Endothelial cell (in vitro differentiated cells): ENCODE measurements around the gene MAPK7. TPM values are rescaled to one million over a fixed set of nuclear protein-coding genes. Genes with fewer than 3 reads are reported as not detected.

ENCODE experiments used
- DNase-seq: peaks from one replicate; pipeline ENCODE4 v3.0.0; 2021; ENCODE audit warnings: low spot score
- H3K27ac Mint-ChIP-seq: one replicate; pipeline ENCODE4 v1.8.0; 2021; ENCODE audit warnings: mixed read lengths, inconsistent platforms; ENCODE audit not compliant: unreplicated experiment
- H3K27me3 Mint-ChIP-seq: one replicate; pipeline ENCODE4 v1.8.0; 2021; ENCODE audit warnings: mild to moderate bottlenecking, moderate library complexity, mixed read lengths, inconsistent platforms; ENCODE audit not compliant: unreplicated experiment
- H3K36me3 Mint-ChIP-seq: one replicate; pipeline ENCODE4 v1.8.0; 2021; ENCODE audit warnings: mild to moderate bottlenecking, low read depth, mixed read lengths, inconsistent platforms; ENCODE audit not compliant: unreplicated experiment
- H3K4me1 Mint-ChIP-seq: one replicate; pipeline ENCODE4 v1.8.0; 2021; ENCODE audit warnings: mild to moderate bottlenecking, mixed read lengths, inconsistent platforms; ENCODE audit not compliant: unreplicated experiment
- H3K4me3 Mint-ChIP-seq: one replicate; pipeline ENCODE4 v1.8.0; 2021; ENCODE audit warnings: mild to moderate bottlenecking, mixed read lengths, inconsistent platforms; ENCODE audit not compliant: unreplicated experiment
- H3K9me3 Mint-ChIP-seq: one replicate; pipeline ENCODE4 v1.8.0; 2021; ENCODE audit warnings: mixed read lengths, inconsistent platforms; ENCODE audit not compliant: unreplicated experiment
- CTCF ChIP-seq: fragments of 200-600 bp; sonication (generic); IDR thresholded peaks from one replicate; pipeline ENCODE4 v1.5.0; 2021; ENCODE audit warnings: antibody characterized with exemption; ENCODE audit not compliant: unreplicated experiment
- total RNA-seq: library from RNA; stranded (reverse); fragmentation: NEBNext Ultra II Directional; extraction: Animal tissue kit (Norgen Biotek cat#: 25700); gene quantifications from one replicate; pipeline ENCODE4 v1.2.1, GENCODE V29; 2021; ENCODE audit not compliant: unreplicated experiment

MAPK7 gene
- total RNA-seq, 1 donor from 2014 or later = 48.5 TPM

- no peak for TF ChIP-seq CTCF
- Mint-ChIP-seq H3K27me3 (peaks cover 17% of the 10 kb centered on the region), H3K4me3 (no peak overlapping the region), H3K9me3 (no peaks in the 10 kb centered on the region), H3K36me3 (no peaks in the 10 kb centered on the region), H3K27ac (no peak overlapping the region), H3K4me1 (peaks cover 20% of the 10 kb centered on the region)
- DNase-seq = no peak
Measured at GRCh38 chr17:19365833-19366636, 12.3 kb upstream of the MAPK7 start.

- Mint-ChIP-seq H3K27ac (no peak overlapping the region), H3K27me3 (peaks cover 17% of the 10 kb centered on the region), H3K4me3 (no peak overlapping the region), H3K4me1 (peaks cover 16% of the 10 kb centered on the region), H3K9me3 (no peaks in the 10 kb centered on the region), H3K36me3 (no peaks in the 10 kb centered on the region)
- DNase-seq = no peak
- no peak for TF ChIP-seq CTCF
Measured at GRCh38 chr17:19366637-19366972, 11.7 kb upstream of the MAPK7 start.

GRCh38 chr17:19368229-19368628 is 10.1 kb upstream of the MAPK7 start:
- Mint-ChIP-seq H3K27ac (no peak overlapping the region), H3K36me3 (no peaks in the 10 kb centered on the region)
- DNase-seq = no peak

GRCh38 chr17:19369107-19369778 is 9.1 kb upstream of the MAPK7 start:
- no peak overlapping the region for H3K27ac Mint-ChIP-seq
- H3K27me3 Mint-ChIP-seq = peaks cover 9% of the 10 kb centered on the region
- no peak for TF ChIP-seq CTCF
- DNase-seq = no peak
- H3K36me3 Mint-ChIP-seq = no peaks in the 10 kb centered on the region
- no peak overlapping the region for H3K4me3 Mint-ChIP-seq
- H3K9me3 Mint-ChIP-seq = no peaks in the 10 kb centered on the region
- H3K4me1 Mint-ChIP-seq = peaks cover 17% of the 10 kb centered on the region

More at GRCh38 chr17:19368229-19368628, 10.1 kb upstream of the MAPK7 start:
- no peaks in the 10 kb centered on the region for H3K9me3 Mint-ChIP-seq
- no peak overlapping the region for H3K4me3 Mint-ChIP-seq
- peaks cover 13% of the 10 kb centered on the region for H3K27me3 Mint-ChIP-seq
- TF ChIP-seq CTCF = no peak
- H3K4me1 Mint-ChIP-seq = peaks cover 17% of the 10 kb centered on the region

GRCh38 chr17:19369846-19370492 is 8.3 kb upstream of the MAPK7 start:
- TF ChIP-seq CTCF = no peak
- peaks cover 9% of the 10 kb centered on the region for H3K27me3 Mint-ChIP-seq
- H3K27ac Mint-ChIP-seq = no peak overlapping the region
- no peaks in the 10 kb centered on the region for H3K9me3 Mint-ChIP-seq
- peaks cover 17% of the 10 kb centered on the region for H3K4me1 Mint-ChIP-seq
- H3K4me3 Mint-ChIP-seq = peak overlapping the region; percentile 10
- no peaks in the 10 kb centered on the region for H3K36me3 Mint-ChIP-seq
- DNase-seq = no peak
